ENCODE measurements around the gene PATJ.

The PATJ gene

GRCh38 chr1:61853583-61853982 is 111.3 kb downstream of the PATJ start:
- DNase-seq (ENCODE audit: low spot score), result no peak
- in situ Hi-C loops (cut with MboI; ENCODE audit: low pct_unique_long_range_greater_than_20kb, low sequenced_read_pairs, unreplicated experiment), result no loop called here
- TF ChIP-seq CTCF (IDR thresholded peaks at IDR 0.05; ENCODE audit: extremely low read depth, insufficient read depth, missing control alignments), result no peak

DNA sequence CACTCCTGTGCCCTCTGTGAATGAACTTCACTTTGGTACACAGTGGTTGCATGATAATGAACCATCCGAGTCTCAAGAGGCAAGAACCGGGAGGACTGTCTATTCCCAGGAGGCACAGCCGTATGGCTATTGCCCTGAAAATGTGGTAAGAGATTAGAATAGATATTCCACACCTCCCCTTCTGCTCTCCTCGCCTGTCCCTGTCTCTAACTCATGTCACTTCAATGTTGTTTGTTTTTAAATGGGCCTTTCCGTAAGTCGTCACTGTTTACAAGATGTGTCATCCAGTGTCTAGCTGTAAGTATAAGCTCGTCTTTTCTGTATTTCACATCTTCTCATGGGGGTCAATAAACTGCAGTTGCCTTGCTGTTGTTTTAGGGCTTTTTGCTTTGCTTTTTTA is 122.2 kb downstream of the PATJ start:
- in situ Hi-C loops (cut with MboI; ENCODE audit: low pct_unique_long_range_greater_than_20kb, low sequenced_read_pairs, unreplicated experiment), result no loop called here
- no peak for DNase-seq (ENCODE audit: low spot score)
- TF ChIP-seq CTCF (IDR thresholded peaks at IDR 0.05; ENCODE audit: extremely low read depth, insufficient read depth, missing control alignments), result no peak

- TF ChIP-seq CTCF (IDR thresholded peaks at IDR 0.05; ENCODE audit: extremely low read depth, insufficient read depth, missing control alignments), result no peak
- in situ Hi-C loops (cut with MboI; ENCODE audit: low pct_unique_long_range_greater_than_20kb, low sequenced_read_pairs, unreplicated experiment), result no loop called here
- DNase-seq (ENCODE audit: low spot score), result no peak
Measured at GRCh38 chr1:61865646-61866220, 123.5 kb downstream of the PATJ start.

DNA sequence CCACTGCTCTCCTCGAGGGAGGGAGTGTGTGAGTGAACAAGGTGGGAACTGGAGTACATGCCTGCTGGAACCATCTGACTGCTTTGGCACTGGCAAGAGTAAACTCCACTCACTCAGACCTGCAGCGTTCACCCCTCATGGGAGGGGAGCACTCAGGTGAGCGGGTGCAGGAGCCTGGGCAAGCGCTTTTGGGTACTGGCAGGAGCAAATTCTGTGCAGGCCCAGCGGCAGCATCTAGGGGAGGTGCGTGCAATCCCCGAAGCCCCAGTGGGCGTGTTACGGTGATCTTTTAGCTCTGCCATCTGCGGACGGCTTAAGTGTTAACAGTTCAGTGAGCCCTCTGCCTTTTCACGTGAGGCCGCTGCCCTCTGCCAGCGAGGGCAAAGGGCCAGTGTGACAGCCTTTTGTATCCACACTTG is 127.4 kb downstream of the PATJ start:
- no peak for DNase-seq (ENCODE audit: low spot score)
- no peak for TF ChIP-seq CTCF (IDR thresholded peaks at IDR 0.05; ENCODE audit: extremely low read depth, insufficient read depth, missing control alignments)
- in situ Hi-C loops (cut with MboI; ENCODE audit: low pct_unique_long_range_greater_than_20kb, low sequenced_read_pairs, unreplicated experiment), result no loop called here

- in situ Hi-C loops (cut with MboI; ENCODE audit: low pct_unique_long_range_greater_than_20kb, low sequenced_read_pairs, unreplicated experiment), result no loop called here
- DNase-seq (ENCODE audit: low spot score), result no peak
- no peak for TF ChIP-seq CTCF (IDR thresholded peaks at IDR 0.05; ENCODE audit: extremely low read depth, insufficient read depth, missing control alignments)
Measured at GRCh38 chr1:61872206-61872605, 129.9 kb downstream of the PATJ start.

GRCh38 chr1:61873581-61873980 is 131.3 kb downstream of the PATJ start:
- in situ Hi-C loops (cut with MboI; ENCODE audit: low pct_unique_long_range_greater_than_20kb, low sequenced_read_pairs, unreplicated experiment), result no loop called here
- DNase-seq (ENCODE audit: low spot score), result no peak
- no peak for TF ChIP-seq CTCF (IDR thresholded peaks at IDR 0.05; ENCODE audit: extremely low read depth, insufficient read depth, missing control alignments)

DNA sequence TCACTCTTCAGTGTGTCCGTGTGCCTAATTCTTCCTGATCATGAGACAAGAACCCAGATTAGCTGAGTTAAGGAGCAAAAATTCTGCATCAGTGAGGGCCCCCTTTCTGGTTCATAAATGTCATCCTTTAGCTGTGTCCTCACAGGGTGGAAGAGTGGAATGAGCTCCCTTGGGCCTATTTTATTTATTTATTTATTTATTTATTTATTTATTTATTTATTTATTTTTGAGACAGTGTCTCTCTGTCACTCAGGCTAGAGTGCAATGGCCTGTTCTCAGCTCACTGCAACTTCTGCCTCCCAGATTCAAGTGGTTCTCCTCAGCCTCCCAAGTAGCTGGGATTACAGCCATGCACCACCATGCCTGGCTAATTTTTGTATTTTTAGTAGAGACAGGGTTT is 131.7 kb downstream of the PATJ start:
- no peak for TF ChIP-seq CTCF (IDR thresholded peaks at IDR 0.05; ENCODE audit: extremely low read depth, insufficient read depth, missing control alignments)
- in situ Hi-C loops (cut with MboI; ENCODE audit: low pct_unique_long_range_greater_than_20kb, low sequenced_read_pairs, unreplicated experiment), result no loop called here
- no peak for DNase-seq (ENCODE audit: low spot score)
